DMS53 treated with DMSO at 0.1 percent for 48 hours (cell line): Measurements from ENCODE around the gene FBXL13.
"Not testable (repeated sequence)": the region's sequence is repeated elsewhere in the genome, so short reads cannot be mapped to it uniquely, and the experiment has no call there.

ENCODE experiments used
- DNase-seq: peaks from one replicate; lab custom pipeline; 2025; ENCODE audit not compliant: unreplicated experiment; lab: John Stamatoyannopoulos, UW

Gene FBXL13

DNA sequence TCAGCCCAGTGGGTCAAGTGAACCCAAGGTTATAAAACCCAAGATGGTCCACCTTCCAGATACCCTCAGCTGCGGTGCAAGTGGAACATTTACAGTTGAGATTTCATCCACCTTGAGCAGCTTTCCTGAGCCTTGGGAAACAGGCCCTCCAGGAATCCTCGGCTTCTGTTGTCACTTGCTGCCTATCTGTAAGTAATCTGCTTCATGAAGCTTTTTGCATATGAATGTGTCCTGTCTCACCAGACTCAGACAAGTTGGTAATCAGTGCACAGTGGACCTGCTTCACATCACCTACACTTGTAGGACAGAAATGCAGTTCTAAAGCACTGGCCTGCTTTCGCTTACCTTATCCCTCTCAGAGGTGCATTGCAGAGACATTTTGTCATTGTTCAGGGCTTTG, 245.5 kb downstream of the FBXL13 start:
- DNase-seq: no peak

DNA sequence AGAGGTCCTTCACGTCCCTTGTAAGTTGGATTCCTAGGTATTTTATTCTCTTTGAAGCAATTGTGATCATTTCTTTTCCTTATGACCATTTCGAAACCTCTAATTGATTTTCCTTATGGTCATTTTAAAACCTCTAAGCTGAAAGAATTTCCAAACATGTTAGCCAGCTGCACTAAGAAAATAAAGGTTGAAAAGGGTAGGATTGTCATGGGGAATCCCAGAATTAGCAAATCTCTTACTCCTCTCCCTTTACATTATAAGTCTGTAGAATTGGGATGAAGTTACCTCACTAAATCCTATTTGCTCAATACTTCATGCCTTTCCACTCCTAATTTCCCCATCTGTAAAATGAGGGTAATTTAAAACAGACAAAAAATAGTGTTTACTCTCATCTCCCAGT, 246.3 kb downstream of the FBXL13 start:
- DNase-seq: no peak

- DNase-seq: no peak
Observed at GRCh38 chr7:102823390-102824119, 251.0 kb downstream of the FBXL13 start.

- no peak for DNase-seq
Observed at GRCh38 chr7:102821994-102822747, 252.4 kb downstream of the FBXL13 start.

- DNase-seq: no peak
Observed at GRCh38 chr7:102819151-102819550, 255.4 kb downstream of the FBXL13 start.

GRCh38 chr7:102817616-102818573, 256.7 kb downstream of the FBXL13 start:
- no peak for DNase-seq

DNA sequence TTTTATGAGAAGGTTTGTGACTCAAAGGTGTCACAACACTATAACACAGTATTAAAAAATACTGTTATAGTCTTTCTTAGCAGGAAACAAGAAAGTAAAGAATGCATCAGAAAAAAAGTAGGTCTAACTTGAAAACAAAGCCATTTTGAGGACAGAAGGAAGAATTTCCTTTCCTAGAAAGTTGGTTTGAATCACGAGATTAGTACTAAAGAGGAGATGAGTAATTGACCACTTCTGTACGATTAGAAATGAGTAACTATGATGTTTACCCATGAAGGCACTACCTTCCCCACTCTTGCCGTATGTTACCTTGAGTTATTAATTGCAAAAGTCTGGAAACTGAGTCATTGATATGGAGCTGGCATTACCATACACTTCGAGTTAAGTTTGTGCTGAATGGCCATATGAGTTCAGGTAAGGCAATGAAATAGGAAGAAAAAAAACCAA, 260.5 kb downstream of the FBXL13 start:
- no peak for DNase-seq

GRCh38 chr7:102813191-102814024, 261.2 kb downstream of the FBXL13 start:
- no peak for DNase-seq

- DNase-seq: no peak
Observed at GRCh38 chr7:102811942-102812678, 262.5 kb downstream of the FBXL13 start.

DNA sequence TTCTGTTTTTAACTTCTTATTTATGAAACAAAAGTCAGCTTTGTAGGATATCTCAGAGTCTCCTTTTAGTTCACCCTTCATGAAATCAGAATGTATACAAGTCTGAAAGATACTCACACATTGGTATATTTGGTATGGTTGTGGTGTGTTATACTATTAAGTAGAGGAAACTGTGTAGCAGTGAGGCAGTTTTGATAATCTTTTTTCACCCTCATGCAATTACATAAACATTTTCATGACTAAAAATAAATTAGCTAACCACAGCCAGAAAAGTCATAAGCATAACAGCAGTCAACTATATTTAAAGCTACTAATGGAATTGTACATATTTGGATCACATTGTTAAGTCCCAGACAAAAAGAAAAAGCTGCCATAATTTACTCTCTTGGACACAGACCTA, 263.7 kb downstream of the FBXL13 start:
- no peak for DNase-seq

- DNase-seq: no peak
Observed at GRCh38 chr7:102806613-102807012, 268.0 kb downstream of the FBXL13 start.

DNA sequence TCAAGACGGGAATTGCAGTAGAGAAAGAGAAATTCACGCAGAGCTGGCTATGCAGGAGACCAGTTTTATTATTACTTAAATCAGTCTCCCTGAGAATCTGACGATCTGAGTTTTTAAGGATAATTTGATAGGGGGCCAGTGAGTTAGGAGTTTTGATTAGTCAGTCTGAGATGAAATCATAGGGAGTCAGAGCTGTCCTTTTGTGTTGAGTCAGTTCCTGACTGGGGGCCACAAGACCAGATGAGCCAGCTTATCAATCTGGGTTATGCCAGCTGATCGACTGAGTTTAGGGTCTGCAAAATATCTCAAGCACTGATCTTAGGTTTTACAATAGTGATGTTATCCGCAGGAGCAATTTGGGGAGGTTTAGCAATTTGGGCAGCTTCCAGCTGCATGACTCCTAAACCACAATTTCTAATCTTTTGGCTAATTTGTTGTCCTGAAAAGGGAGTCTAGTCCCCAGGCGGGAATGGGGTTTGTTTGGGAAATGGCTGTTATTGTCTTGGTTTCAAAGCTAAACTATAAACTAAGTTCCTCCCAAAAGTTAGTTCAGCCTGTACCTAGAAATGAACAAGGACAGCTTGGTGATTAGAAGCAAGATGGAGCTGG, 278.5 kb downstream of the FBXL13 start:
- not testable (repeated sequence) for DNase-seq

- not testable (repeated sequence) for DNase-seq
Observed at GRCh38 chr7:102794567-102794966, 280.0 kb downstream of the FBXL13 start.

DNA sequence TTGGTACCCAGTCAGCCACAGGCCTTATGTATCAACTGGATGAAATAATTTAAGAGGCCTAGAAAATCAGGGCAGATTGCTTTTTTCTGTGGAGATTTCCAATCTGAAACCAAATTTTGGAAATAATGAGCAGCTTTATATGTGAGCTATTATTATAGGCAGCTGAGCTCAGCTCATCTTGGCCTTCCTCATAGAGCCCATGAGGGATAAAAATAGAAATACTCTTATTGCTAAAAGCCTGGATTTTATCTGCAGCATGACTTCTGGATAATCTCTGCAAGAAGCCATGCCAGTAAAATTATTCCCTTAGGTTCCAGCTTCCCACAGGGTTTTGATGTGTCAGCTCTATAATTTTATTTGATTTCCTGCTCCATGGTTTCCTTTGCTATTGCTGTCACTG, 282.8 kb downstream of the FBXL13 start:
- DNase-seq: not testable (repeated sequence)

- DNase-seq: not testable (repeated sequence)
Observed at GRCh38 chr7:102791367-102791766, 283.2 kb downstream of the FBXL13 start.

DNA sequence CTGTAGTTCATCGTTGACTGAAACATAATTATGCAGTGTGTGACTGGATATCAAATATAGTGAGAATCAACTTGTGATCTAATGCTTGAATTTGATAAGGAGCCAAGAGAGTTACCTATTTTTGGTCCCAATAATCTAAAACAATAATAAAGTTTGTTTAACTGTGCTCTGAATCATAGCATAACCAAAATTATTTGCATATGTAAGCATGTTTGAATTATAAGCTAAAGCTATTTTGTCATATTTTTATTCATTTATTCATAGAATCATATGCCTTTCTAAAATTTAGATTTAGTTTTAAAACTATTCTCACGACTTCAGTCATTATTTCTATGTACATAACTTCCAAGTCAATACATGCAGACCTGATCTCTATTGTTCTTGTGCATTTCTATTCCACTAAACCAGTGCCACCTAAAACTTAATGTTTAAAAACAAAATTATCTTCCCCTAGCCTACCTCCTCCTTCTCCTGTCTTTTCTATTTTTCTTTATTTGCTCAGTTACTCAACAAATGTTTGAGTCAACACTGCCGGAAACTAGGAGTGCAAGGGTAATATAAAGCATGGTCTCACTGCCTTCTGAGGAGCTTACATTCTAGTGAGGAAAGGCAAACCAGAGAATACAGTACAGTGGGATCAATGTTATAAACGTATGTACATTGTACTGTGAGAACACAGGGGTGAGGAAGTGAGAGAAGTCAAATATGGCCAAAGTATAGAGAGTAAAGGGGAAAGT, 284.1 kb downstream of the FBXL13 start:
- DNase-seq: not testable (repeated sequence)

GRCh38 chr7:102788770-102789169, 285.8 kb downstream of the FBXL13 start:
- not testable (repeated sequence) for DNase-seq

- not testable (repeated sequence) for DNase-seq
Observed at GRCh38 chr7:102780926-102781325, 293.7 kb downstream of the FBXL13 start.
